Activated CD4-positive, alpha-beta memory T cell treated with anti-CD3 and anti-CD28 coated beads, Interleukin-2, amount 10 ng/mL, durations not matched to agents 7 days and 5 days (primary cell): Measurements from ENCODE around the gene ENDOD1. TPM values are rescaled to one million over a fixed set of nuclear protein-coding genes. Genes with fewer than 3 reads are reported as not detected.

ENCODE experiments used
- CTCF ChIA-PET: fragments of 350-600 bp; sonication (Branson Sonifier 250); formaldehyde crosslinking; loops from one replicate; lab custom pipeline; 2021; ENCODE audit warnings: antibody characterized with exemption, inconsistent platforms; lab: Charles Lee
- POLR2A ChIA-PET: fragments of 350-600 bp; sonication (Branson Sonifier 250); formaldehyde crosslinking; loops from one replicate; lab custom pipeline; 2021; ENCODE audit warnings: antibody characterized with exemption; lab: Charles Lee
- DNase-seq: peaks from one replicate; pipeline ENCODE4 v3.0.0-alpha.2; 2020
- H3K27ac Mint-ChIP-seq: one replicate; pipeline ENCODE4 v1.8.0; 2021; ENCODE audit warnings: mild to moderate bottlenecking, mixed read lengths
- H3K27me3 Mint-ChIP-seq: one replicate; pipeline ENCODE4 v1.8.0; 2021; ENCODE audit warnings: mixed read lengths
- H3K36me3 Mint-ChIP-seq: one replicate; pipeline ENCODE4 v1.8.0; 2021; ENCODE audit warnings: low read depth, mixed read lengths
- H3K4me1 Mint-ChIP-seq: one replicate; pipeline ENCODE4 v1.8.0; 2021; ENCODE audit warnings: mixed read lengths
- H3K4me3 Mint-ChIP-seq: one replicate; pipeline ENCODE4 v1.8.0; 2021; ENCODE audit warnings: mild to moderate bottlenecking, mixed read lengths
- H3K9me3 Mint-ChIP-seq: one replicate; pipeline ENCODE4 v1.8.0; 2021; ENCODE audit warnings: mixed read lengths
- total RNA-seq, 2 experiments: library from RNA; stranded (reverse); gene quantifications; one replicate each; pipeline ENCODE4 v1.2.3, GENCODE V29; 2021

The ENDOD1 gene
- total RNA-seq, 2 experiments from 2014 or later = 20.6 to 22.2 TPM

GRCh38 chr11:95081010-95081409 lies 8.6 kb upstream of the ENDOD1 start:
- Mint-ChIP-seq H3K4me3 (no peak overlapping the region), H3K4me1 (peaks cover 21% of the 10 kb centered on the region), H3K27me3 (no peaks in the 10 kb centered on the region), H3K27ac (no peak overlapping the region), H3K36me3 (no peaks in the 10 kb centered on the region), H3K9me3 (no peaks in the 10 kb centered on the region)
- POLR2A ChIA-PET = interaction anchor here (0.8 to 3.9 kb wide), 7 partner anchors 9 to 56 kb away, joined by 3 to 25 read pairs (median 4); partner anchors contain the start of genes ENDOD1 and SRSF8
- CTCF ChIA-PET = interaction anchor here (0.9 to 2.9 kb wide), 8 partner anchors 8 to 624 kb away, joined by 3 to 10 read pairs (median 4); partner anchors contain the start of genes ENDOD1 and SRSF8
- no peak for DNase-seq

- Mint-ChIP-seq H3K36me3 (no peaks in the 10 kb centered on the region), H3K9me3 (no peaks in the 10 kb centered on the region), H3K4me1 (peaks cover 22% of the 10 kb centered on the region), H3K4me3 (no peak overlapping the region), H3K27me3 (no peaks in the 10 kb centered on the region), H3K27ac (no peak overlapping the region)
- no peak for DNase-seq
- POLR2A ChIA-PET = interaction anchor here (0.8 to 3.9 kb wide), 5 partner anchors 8 to 56 kb away, joined by 3 to 25 read pairs (median 6); partner anchors contain the start of genes ENDOD1 and SRSF8
- CTCF ChIA-PET = interaction anchor here (0.9 to 2.9 kb wide), 4 partner anchors 9 to 14 kb away, joined by 4 to 10 read pairs (median 6); partner anchors contain the start of gene SRSF8
Observed at GRCh38 chr11:95081412-95081811, 8.2 kb upstream of the ENDOD1 start.

GRCh38 chr11:95082576-95083001 lies 7.1 kb upstream of the ENDOD1 start:
- no peaks in the 10 kb centered on the region for H3K27me3 Mint-ChIP-seq
- DNase-seq = no peak
- peaks cover 21% of the 10 kb centered on the region for H3K4me1 Mint-ChIP-seq
- no peak overlapping the region for H3K27ac Mint-ChIP-seq
- CTCF ChIA-PET = interaction anchor here (1.3 to 2.9 kb wide), 3 partner anchors 10 to 15 kb away, joined by 4 to 10 read pairs (median 7); partner anchors contain the start of gene SRSF8
- H3K9me3 Mint-ChIP-seq = no peaks in the 10 kb centered on the region
- no peak overlapping the region for H3K4me3 Mint-ChIP-seq
- POLR2A ChIA-PET = interaction anchor here (1.6 to 3.9 kb wide), 3 partner anchors 7 to 15 kb away, joined by 6 to 25 read pairs (median 7); partner anchors contain the start of genes ENDOD1 and SRSF8
- no peaks in the 10 kb centered on the region for H3K36me3 Mint-ChIP-seq

- no peaks in the 10 kb centered on the region for H3K9me3 Mint-ChIP-seq
- ChIA-PET POLR2A (interaction anchor here (1.0 to 2.6 kb wide), 6 partner anchors 10 to 704 kb away, joined by 3 to 22 read pairs (median 5); partner anchors contain the start of genes FAM76B and SRSF8), CTCF (interaction anchor here (1.0 to 2.6 kb wide), 5 partner anchors 9 to 620 kb away, joined by 3 to 18 read pairs (median 4); partner anchors contain the start of genes CWC15 and SRSF8)
- H3K36me3 Mint-ChIP-seq = no peaks in the 10 kb centered on the region
- no peaks in the 10 kb centered on the region for H3K27me3 Mint-ChIP-seq
- no peak overlapping the region for H3K4me3 Mint-ChIP-seq
- no peak overlapping the region for H3K27ac Mint-ChIP-seq
- DNase-seq = peak; percentile 40
- H3K4me1 Mint-ChIP-seq = peaks cover 32% of the 10 kb centered on the region
Observed at GRCh38 chr11:95084509-95084908, 5.1 kb upstream of the ENDOD1 start.

GRCh38 chr11:95085117-95085816 lies 4.4 kb upstream of the ENDOD1 start:
- CTCF ChIA-PET = interaction anchor here (1.0 to 2.6 kb wide), 5 partner anchors 8 to 620 kb away, joined by 3 to 18 read pairs (median 4); partner anchors contain the start of genes CWC15 and SRSF8
- Mint-ChIP-seq H3K4me1 (peaks cover 33% of the 10 kb centered on the region), H3K9me3 (no peaks in the 10 kb centered on the region), H3K27ac (no peak overlapping the region), H3K4me3 (no peak overlapping the region), H3K36me3 (no peaks in the 10 kb centered on the region), H3K27me3 (no peaks in the 10 kb centered on the region)
- DNase-seq = no peak
- POLR2A ChIA-PET = interaction anchor here (1.0 to 2.6 kb wide), 6 partner anchors 10 to 704 kb away, joined by 3 to 22 read pairs (median 5); partner anchors contain the start of genes FAM76B and SRSF8

GRCh38 chr11:95086151-95086550 lies 3.5 kb upstream of the ENDOD1 start:
- no peak for DNase-seq
- ChIA-PET POLR2A (interaction anchor here (2.4 to 2.6 kb wide), 2 partner anchors 11 to 18 kb away, joined by 10 to 22 read pairs; partner anchors contain the start of gene SRSF8), CTCF (interaction anchor here (1.6 to 2.6 kb wide), 2 partner anchors 18 to 22 kb away, joined by 3 to 18 read pairs; partner anchors contain the start of gene SRSF8)
- Mint-ChIP-seq H3K4me1 (peaks cover 41% of the 10 kb centered on the region), H3K9me3 (no peaks in the 10 kb centered on the region), H3K27ac (no peak overlapping the region), H3K36me3 (no peaks in the 10 kb centered on the region), H3K4me3 (no peak overlapping the region), H3K27me3 (no peaks in the 10 kb centered on the region)

- POLR2A ChIA-PET = interaction anchor here (0.7 to 7.6 kb wide), 2 partner anchors 9 to 16 kb away, joined by 3 to 253 read pairs; partner anchors contain the start of gene SRSF8
- CTCF ChIA-PET = interaction anchor here (9.4 kb wide), 1 partner anchor 18 kb away, joined by 167 read pairs; the partner anchor contains the start of gene SRSF8
- no peaks in the 10 kb centered on the region for H3K9me3 Mint-ChIP-seq
- H3K36me3 Mint-ChIP-seq = peaks cover 6% of the 10 kb centered on the region
- no peaks in the 10 kb centered on the region for H3K27me3 Mint-ChIP-seq
- no peak for DNase-seq
- H3K4me1 Mint-ChIP-seq = peaks cover 50% of the 10 kb centered on the region
- H3K4me3 Mint-ChIP-seq = no peak overlapping the region
- H3K27ac Mint-ChIP-seq = no peak overlapping the region
Observed at GRCh38 chr11:95086836-95087570, 2.6 kb upstream of the ENDOD1 start.

- Mint-ChIP-seq H3K9me3 (no peaks in the 10 kb centered on the region), H3K36me3 (peaks cover 6% of the 10 kb centered on the region), H3K27ac (peak overlapping the region; percentile 93), H3K4me3 (peak overlapping the region; percentile 84), H3K4me1 (peaks cover 68% of the 10 kb centered on the region), H3K27me3 (no peaks in the 10 kb centered on the region)
- peak; percentile 49 for DNase-seq
- ChIA-PET POLR2A (interaction anchor here (0.7 to 7.6 kb wide), 20 partner anchors 8 to 1300 kb away, joined by 3 to 253 read pairs (median 8); partner anchors contain the start of genes CCDC82, CEP57, CWC15 and FAM76B), CTCF (interaction anchor here (1.1 to 9.4 kb wide), 5 partner anchors 9 to 142 kb away, joined by 4 to 167 read pairs (median 14); partner anchors contain the start of genes SESN3 and SRSF8)
Observed at GRCh38 chr11:95088946-95089619, 563 bp upstream of the ENDOD1 start.

GRCh38 chr11:95091663-95092180 lies 2.1 kb downstream of the ENDOD1 start:
- no peak overlapping the region for H3K27ac Mint-ChIP-seq
- H3K9me3 Mint-ChIP-seq = no peaks in the 10 kb centered on the region
- H3K27me3 Mint-ChIP-seq = no peaks in the 10 kb centered on the region
- peak overlapping the region; percentile 28 for H3K4me3 Mint-ChIP-seq
- DNase-seq = no peak
- CTCF ChIA-PET = interaction anchor here (0.6 to 9.4 kb wide), 7 partner anchors 11 to 61 kb away, joined by 3 to 167 read pairs (median 7); partner anchors contain the start of gene SRSF8
- H3K36me3 Mint-ChIP-seq = peaks cover 15% of the 10 kb centered on the region
- POLR2A ChIA-PET = interaction anchor here (1.1 to 7.6 kb wide), 4 partner anchors 21 to 698 kb away, joined by 3 to 253 read pairs (median 37); partner anchors contain the start of genes CEP57, CWC15, FAM76B and KDM4D
- peaks cover 74% of the 10 kb centered on the region for H3K4me1 Mint-ChIP-seq

- peak; percentile 42 for DNase-seq
- Mint-ChIP-seq H3K36me3 (peaks cover 23% of the 10 kb centered on the region), H3K27me3 (no peaks in the 10 kb centered on the region), H3K4me3 (no peak overlapping the region), H3K4me1 (peaks cover 80% of the 10 kb centered on the region), H3K27ac (peak overlapping the region; percentile 8), H3K9me3 (no peaks in the 10 kb centered on the region)
- CTCF ChIA-PET = interaction anchor here (1.1 to 9.4 kb wide), 10 partner anchors 8 to 613 kb away, joined by 3 to 167 read pairs (median 4); partner anchors contain the start of genes CWC15, KDM4D and SRSF8
- POLR2A ChIA-PET = interaction anchor here (1.0 to 7.6 kb wide), 8 partner anchors 11 to 697 kb away, joined by 3 to 253 read pairs (median 5); partner anchors contain the start of genes CEP57, FAM76B and SRSF8
Observed at GRCh38 chr11:95092549-95093324, 3.1 kb downstream of the ENDOD1 start.
